ENCODE results near the gene ENPP7.
A peak's percentile ranks its signal among the peaks of the same experiment; 100 is the strongest.

ENPP7 gene, protein sequence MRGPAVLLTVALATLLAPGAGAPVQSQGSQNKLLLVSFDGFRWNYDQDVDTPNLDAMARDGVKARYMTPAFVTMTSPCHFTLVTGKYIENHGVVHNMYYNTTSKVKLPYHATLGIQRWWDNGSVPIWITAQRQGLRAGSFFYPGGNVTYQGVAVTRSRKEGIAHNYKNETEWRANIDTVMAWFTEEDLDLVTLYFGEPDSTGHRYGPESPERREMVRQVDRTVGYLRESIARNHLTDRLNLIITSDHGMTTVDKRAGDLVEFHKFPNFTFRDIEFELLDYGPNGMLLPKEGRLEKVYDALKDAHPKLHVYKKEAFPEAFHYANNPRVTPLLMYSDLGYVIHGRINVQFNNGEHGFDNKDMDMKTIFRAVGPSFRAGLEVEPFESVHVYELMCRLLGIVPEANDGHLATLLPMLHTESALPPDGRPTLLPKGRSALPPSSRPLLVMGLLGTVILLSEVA

GRCh38 chr17:79730769-79731483 is at the start of gene ENPP7:
TSS of gene ENPP7 (plus strand) at chr17:79730943. CDS start at chr17:79731140, 197 bp downstream.
- TF ChIP-seq ZNF843 (tag by site-specific recombination; IDR thresholded peaks at IDR 0.05) = no peak
- TF ChIP-seq SCRT1 (tag by site-specific recombination; IDR thresholded peaks at IDR 0.05; ENCODE audit: borderline replicate concordance) = 0 out of 2 replicates have a peak, but pooled peaks have one; percentile 14
- TF ChIP-seq ZNF621 (tag by site-specific recombination; IDR thresholded peaks at IDR 0.05) = no peak
- TF ChIP-seq ZNF394 (tag by site-specific recombination; IDR thresholded peaks at IDR 0.05; ENCODE audit: borderline replicate concordance) = no peak
- TF ChIP-seq ZNF239 (tag by site-specific recombination; IDR thresholded peaks at IDR 0.05) = no peak
- TF ChIP-seq SCRT2 (tag by site-specific recombination; IDR thresholded peaks at IDR 0.05) = peak; percentile 83
- POLR2A ChIA-PET = no interaction called here
- CTCF ChIA-PET = interaction anchor here (0.6 kb wide), 1 partner anchor 275 kb away, joined by 3 read pairs; no protein-coding TSS in a partner anchor
- Histone ChIP-seq H3K4me3 (ENCODE audit: low read depth, low read length) (no peak within 1 kb of the TSS), H3K9me3 (ENCODE audit: control insufficient read depth, insufficient read depth, low read depth, low read length) (no peaks in the 10 kb centered on the region), H3K27ac (ENCODE audit: extremely low read depth, low read depth, low read length) (no peak within 1 kb of the TSS), H3K36me3 (ENCODE audit: control insufficient read depth in 2 of 2, insufficient read depth in 1 of 2, low read length in 2 of 2) (no peaks in the 10 kb centered on the region), H3K4me1 (ENCODE audit: control insufficient read depth, insufficient read depth, low read length) (no peaks in the 10 kb centered on the region)

- no peaks in the 10 kb centered on the region for H3K36me3 ChIP-seq (ENCODE audit: control insufficient read depth in 2 of 2, insufficient read depth in 1 of 2, low read length in 2 of 2)
- no peak overlapping the region for H3K4me3 ChIP-seq (ENCODE audit: low read depth, low read length)
- CTCF ChIA-PET = interaction anchor here (0.6 to 1.2 kb wide), 4 partner anchors 22 to 401 kb away, joined by 3 to 8 read pairs (median 6); no protein-coding TSS in a partner anchor
- POLR2A ChIA-PET = no interaction called here
- no peaks in the 10 kb centered on the region for H3K4me1 ChIP-seq (ENCODE audit: control insufficient read depth, insufficient read depth, low read length)
- H3K27ac ChIP-seq (ENCODE audit: extremely low read depth, low read depth, low read length) = no peak overlapping the region
- TF ChIP-seq ZIC2 (tag by site-specific recombination; IDR thresholded peaks at IDR 0.05) (peak; percentile 39; the same call in 1 of the 2 replicates), OVOL3 (tag by site-specific recombination; IDR thresholded peaks at IDR 0.05) (no peak), ZXDB (tag by site-specific recombination; IDR thresholded peaks at IDR 0.05) (no peak), ZNF341 (tag by site-specific recombination; IDR thresholded peaks at IDR 0.05; ENCODE audit: low read depth) (peak; percentile 77), ZBTB49 (tag by site-specific recombination; IDR thresholded peaks at IDR 0.05; ENCODE audit: low read depth) (no peak), BCL6B (tag by site-specific recombination; IDR thresholded peaks at IDR 0.05) (no peak), GLIS1 (tag by site-specific recombination; IDR thresholded peaks at IDR 0.05) (no peak), ZNF529 (tag by site-specific recombination; IDR thresholded peaks at IDR 0.05; ENCODE audit: insufficient replicate concordance) (no peak), SETDB1 (IDR thresholded peaks at IDR 0.05; ENCODE audit: insufficient read length, low read length) (no peak), ZNF146 (tag by site-specific recombination; IDR thresholded peaks at IDR 0.05) (no peak), CTCF (tag by site-specific recombination; IDR thresholded peaks at IDR 0.05) (0 out of 2 replicates have a peak, but pooled peaks have one; percentile 22)
- TF ChIP-seq, protein P1, sequence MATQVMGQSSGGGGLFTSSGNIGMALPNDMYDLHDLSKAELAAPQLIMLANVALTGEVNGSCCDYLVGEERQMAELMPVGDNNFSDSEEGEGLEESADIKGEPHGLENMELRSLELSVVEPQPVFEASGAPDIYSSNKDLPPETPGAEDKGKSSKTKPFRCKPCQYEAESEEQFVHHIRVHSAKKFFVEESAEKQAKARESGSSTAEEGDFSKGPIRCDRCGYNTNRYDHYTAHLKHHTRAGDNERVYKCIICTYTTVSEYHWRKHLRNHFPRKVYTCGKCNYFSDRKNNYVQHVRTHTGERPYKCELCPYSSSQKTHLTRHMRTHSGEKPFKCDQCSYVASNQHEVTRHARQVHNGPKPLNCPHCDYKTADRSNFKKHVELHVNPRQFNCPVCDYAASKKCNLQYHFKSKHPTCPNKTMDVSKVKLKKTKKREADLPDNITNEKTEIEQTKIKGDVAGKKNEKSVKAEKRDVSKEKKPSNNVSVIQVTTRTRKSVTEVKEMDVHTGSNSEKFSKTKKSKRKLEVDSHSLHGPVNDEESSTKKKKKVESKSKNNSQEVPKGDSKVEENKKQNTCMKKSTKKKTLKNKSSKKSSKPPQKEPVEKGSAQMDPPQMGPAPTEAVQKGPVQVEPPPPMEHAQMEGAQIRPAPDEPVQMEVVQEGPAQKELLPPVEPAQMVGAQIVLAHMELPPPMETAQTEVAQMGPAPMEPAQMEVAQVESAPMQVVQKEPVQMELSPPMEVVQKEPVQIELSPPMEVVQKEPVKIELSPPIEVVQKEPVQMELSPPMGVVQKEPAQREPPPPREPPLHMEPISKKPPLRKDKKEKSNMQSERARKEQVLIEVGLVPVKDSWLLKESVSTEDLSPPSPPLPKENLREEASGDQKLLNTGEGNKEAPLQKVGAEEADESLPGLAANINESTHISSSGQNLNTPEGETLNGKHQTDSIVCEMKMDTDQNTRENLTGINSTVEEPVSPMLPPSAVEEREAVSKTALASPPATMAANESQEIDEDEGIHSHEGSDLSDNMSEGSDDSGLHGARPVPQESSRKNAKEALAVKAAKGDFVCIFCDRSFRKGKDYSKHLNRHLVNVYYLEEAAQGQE (tag by site-specific recombination; IDR thresholded peaks at IDR 0.05) = no peak
- H3K9me3 ChIP-seq (ENCODE audit: control insufficient read depth, insufficient read depth, low read depth, low read length) = no peaks in the 10 kb centered on the region
These were observed 49.6 kb upstream of the ENPP7 start for GRCh38 chr17:79681101-79681621.

Measured in HEK293 (cell line).